GM21717 (cell line): ENCODE measurements around the gene BTN1A1.
A peak's percentile ranks its signal among the peaks of the same experiment; 100 is the strongest.
"Not testable (repeated sequence)": the region's sequence is repeated elsewhere in the genome, so short reads cannot be mapped to it uniquely, and the experiment has no call there.

ENCODE experiments used
- ATAC-seq: cut with Tn5 transposase; IDR thresholded peaks from one replicate; pipeline ENCODE4 v1.9.1; 2021; ENCODE audit warnings: mild to moderate bottlenecking, moderate library complexity; ENCODE audit not compliant: unreplicated experiment

Gene BTN1A1

DNA sequence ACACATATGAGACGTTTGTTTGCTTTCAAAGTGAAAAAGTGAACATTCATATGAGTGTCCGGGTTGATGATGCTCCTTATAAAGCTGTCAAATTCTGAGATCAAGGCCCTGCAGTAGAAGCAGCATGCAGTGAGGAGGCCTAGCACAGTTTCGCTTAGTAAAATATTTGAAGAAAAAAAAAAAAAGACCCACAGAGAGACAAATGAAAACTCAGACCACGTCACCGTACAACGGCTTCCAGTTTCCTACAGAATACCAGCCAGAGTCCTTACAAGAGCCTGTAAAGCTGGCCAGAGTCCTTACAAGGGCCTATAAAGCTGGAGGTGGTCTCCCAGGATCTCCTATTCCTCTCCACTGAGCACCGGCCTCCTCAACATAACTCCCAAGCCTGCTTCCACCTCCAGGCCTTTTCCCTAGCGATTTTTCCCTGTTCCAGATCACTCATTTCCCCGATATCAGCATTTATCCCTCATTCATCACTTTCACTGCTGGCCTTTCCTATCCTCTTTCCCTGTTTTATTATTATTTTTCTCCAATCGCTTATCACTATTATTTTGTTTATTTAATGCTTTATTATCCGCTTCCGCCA lies 36.6 kb downstream of the BTN1A1 start:
- no peak for ATAC-seq

DNA sequence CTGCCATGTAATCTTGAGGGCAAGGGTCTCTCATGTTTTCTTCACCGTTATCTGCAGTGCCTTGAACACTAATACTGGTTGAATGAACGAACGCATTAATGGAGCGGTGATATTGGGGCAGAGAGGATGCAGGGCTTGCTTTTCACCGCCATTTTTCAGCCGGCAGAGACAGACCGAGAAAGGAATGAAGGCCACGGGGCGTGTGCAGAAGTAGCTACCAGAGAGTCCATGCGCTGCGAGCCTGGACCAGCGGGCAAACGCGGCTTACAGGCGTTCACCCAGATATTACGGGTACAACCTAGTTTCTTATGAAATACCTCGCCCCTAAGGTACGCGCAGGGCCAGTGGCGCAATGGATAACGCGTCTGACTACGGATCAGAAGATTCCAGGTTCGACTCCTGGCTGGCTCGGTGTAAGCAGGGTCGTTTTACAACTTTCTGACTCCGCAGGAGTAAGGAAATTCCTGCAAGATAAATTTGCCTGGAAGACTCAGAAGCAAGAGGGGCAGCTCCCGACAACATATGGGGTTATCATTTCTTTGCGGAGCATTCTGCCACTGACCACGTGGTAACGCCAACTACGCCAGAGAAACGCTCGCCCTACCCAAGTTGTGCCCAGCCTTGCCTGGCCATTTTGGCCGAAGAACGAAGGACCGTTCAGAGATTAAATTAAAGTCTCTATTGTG lies 37.2 kb downstream of the BTN1A1 start:
- peak; percentile 36 for ATAC-seq

DNA sequence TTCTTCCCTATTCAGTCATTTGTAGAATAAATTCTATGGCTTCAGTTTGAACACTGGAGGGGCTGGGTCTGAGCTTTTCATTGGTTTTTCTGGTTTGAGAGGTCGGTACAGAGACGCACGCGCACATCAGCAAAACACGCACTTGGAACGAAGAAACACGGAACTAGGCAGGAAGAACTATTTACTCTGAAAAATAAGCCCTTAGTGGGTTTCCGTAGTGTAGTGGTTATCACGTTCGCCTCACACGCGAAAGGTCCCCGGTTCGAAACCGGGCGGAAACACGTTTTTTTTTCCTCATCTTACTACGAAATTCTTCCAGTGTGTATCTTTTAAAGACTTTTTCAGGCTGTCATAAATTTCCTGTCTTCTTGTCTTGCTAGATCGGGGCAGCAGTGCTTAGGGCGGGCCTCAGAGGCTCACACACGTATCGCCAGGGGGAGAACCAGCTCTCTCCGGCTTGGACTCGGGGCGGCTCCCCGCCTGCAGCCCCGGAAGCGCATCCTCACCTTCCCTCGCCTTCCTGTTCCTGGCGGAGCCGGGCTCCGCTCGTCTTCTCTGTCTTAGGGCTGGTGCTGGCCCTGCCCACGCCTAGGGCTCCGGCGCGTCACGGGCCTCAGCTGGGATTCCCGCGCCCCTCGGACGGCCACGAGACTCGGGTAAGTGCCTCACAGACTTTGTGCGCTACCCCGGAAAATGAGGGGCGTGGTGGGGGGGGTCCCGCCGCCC lies 37.9 kb downstream of the BTN1A1 start, which contains the start of gene HMGN4:
Gene HMGN4 (plus strand): TSS at position 521 of the 726 bp plus-strand sequence. CDS start 6,841 bp downstream, outside the sequence.
- ATAC-seq, result peak; percentile 54

DNA sequence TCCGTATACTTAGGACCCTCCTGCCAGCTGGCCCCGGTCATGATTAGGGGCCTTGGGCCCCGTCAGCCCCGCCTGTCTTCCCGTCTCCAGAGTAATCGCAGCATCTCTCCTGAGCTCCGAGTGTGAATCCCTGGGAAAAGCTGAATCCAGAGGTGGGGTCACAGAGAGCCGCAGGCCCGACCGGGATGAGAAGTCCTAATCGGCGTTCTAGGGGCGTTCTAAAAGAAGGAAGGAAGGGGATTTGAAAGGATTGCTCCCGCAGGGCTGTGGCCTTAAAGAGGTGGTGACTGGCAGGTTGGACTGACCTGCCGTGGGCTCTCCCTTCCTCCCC lies 38.4 kb downstream of the BTN1A1 start:
- peak; percentile 7 for ATAC-seq

DNA sequence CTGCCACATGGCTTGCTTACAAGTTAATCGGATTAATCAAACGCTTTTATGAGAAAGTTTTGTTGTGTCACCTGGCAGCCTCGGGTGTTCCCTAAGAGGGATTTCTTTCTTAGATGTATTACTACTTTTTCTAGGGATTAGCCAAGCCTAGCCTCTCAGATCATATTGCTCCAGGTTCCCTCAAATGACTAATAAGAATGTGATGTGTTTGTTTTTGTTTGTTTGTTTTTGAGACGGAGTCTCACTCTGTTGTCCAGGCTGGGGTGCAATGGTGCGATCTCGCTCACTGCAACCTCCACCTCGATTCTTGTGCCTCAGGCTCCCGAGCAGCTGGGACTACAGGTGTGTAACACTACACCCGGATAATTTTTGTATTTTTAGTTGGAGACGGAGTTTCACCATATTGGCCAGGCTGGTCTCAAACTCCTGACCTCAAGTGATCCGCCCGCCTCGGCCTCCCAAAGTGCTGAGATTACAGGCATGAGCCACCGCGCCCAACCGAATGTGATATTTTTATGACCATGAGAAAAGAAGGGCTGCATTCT lies 39.0 kb downstream of the BTN1A1 start:
- ATAC-seq, result no peak

DNA sequence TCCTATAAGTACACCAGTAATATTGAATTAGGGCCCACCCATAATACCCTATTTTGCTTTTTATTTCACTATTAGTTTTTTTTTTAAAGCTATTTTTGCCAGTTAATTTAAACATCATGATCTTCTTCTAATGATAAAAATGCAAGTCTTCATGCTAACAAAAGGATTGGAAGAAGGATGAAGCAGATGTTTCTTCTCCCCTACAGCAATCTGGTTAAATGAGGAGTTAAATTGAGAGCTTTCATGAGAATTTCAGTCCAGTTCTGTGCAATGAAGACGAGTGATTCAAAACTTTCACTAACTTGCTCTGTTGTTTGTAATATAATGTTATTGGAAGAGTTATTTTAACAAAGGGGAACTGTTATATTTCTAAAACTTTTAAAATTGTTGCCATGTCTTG lies 41.5 kb downstream of the BTN1A1 start:
- ATAC-seq, result no peak

DNA sequence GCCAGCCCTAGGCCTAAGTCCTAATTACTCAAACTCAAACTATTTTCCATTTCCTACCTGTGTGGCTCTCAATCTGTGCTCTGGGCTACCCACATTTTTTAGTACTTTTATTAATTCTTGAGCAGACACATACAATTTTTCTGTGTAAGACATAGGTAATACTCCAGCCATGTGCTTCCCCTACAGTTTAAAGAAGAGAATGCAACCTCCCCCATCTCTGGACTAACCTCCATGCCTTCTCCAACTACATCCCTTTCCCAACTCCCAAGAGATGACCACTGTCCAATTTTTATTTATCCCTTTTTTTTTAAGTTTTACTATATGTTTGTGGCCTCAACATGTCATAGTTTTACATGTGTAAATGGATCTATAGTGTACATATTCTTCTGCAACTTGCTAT lies 43.9 kb downstream of the BTN1A1 start:
- ATAC-seq, result no peak

DNA sequence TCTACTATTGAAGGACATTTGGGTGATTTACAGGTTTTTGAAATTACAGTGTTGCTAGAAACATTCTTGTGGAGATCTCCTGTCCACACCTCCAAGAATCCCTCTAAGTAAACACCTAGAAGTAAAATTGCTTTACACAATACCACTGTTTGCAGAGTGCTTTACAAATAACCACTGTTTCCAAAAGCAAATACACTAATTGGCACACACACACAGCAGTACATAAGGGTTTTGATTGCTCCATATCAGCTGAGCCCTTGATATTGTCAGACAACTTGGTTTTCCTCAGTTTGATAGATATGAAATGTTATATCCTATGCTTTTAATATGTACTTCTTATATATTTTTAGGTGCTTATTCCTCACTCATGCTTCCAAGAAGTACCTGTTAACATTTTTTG lies 44.4 kb downstream of the BTN1A1 start:
- ATAC-seq, result no peak

DNA sequence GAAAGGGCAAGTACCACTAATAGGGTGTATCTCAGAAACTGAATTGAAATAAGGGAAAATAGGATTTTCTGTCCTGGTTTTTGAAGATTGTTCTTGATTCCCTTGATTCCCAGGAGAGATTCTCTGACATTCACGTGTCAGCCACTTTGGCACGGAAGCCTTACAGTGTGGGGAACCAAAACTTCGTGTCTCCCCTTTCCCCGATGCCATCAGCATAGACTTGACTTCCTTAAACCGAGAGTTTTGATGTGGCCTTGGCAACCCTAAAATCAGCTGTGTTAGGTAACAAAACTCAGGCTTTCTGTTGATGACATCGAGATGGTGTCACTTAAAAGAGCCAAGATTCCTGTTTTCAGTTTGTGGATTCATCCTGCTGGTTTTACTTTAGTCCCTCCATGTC lies 45.5 kb downstream of the BTN1A1 start:
- no peak for ATAC-seq

DNA sequence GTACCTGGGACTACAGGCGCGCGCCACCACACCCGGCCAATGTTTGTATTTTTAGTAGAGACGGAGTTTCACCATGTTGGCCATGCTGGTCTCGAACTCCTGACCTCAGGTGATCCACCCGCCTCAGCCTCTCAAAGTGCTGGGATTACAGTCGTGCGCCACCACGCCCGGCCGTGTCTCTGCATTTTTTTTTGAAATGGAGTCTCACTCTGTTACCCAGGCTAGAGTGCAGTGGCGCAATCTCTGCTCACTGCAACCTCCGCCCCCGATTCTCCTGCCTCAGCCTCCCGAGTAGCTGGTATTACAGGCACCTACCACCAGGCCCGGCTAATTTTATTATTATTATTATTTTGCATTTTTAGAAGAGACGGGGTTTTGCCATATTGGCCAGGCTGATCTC lies 47.3 kb downstream of the BTN1A1 start:
- ATAC-seq, result not testable (repeated sequence)

DNA sequence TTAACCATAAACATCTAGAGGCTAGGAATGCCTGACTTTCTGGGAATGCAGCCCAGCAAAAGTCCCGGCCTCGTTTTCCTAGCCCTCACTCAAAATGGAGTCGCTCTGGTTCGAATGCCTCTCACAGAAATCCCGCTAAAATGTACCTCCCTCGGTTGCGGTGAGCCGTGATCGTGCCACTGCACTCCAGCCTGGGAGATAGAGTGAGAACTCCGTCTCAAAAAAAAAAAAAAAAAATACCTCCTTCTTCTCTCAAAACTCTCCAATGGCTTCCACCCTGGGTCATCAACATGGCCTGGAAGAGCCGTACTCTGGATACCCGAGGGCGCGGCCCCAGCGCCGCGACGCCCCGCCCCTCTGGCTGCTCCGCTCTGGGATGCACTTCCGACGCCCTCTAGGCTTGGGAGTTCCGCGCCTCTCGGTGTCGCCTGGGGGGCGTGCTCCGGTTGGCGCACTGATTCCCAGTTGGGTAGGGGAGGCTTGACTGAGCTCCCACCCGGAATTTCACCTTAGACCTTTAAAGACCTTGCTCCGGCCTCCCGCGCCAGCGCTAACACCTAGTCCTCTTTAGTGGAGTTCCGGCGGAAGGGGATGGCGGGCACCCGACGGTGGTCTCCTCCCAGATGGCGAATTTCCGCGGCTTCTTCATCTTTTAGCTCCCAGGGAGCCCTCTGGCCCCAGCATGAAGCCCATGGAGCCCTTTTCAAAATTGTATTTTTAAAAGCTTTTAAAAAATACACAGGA lies 50.3 kb downstream of the BTN1A1 start:
- no peak for ATAC-seq

DNA sequence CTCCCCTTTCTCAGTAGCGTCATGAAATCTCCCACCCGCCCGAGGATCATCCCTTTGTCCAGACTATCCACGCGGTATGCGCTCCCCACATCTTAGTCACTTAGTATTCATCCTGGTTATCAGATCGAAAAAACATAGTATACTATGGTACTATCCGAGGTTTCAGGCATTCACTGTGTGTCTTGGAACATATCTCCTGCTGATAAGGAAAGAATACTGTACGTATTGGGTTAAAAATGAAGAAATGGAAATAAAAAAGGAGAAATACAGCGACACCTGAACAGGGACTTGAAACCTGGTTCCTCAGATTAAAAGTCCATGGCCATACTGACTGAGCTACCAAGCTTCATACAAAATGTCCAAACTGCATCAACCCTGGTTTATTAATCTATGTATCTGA lies 52.1 kb downstream of the BTN1A1 start:
- no peak for ATAC-seq

DNA sequence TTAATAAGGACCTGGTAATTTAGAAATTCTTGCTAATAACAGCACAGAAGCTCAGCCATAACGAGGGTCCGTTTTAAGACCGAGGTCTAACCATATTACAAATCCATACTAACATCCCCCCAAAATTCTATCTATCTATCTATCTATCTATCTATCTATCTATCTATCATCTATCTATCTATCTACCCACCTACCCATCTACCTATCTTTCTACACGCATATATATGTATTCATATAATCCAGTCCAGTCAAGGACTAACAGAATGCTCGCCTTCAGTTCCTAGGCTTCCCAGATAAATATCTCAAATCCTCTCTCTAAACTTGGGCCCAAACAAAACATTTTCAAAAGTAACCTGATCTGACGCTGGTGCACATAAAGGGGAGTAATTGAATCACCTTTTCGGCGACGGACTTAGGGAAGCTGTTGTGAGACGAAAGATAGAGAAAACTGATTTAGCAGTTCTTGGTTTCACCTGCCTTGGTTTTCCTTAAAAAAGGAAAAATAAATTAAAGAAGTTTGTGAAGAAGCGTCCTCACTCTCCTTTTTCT lies 52.6 kb downstream of the BTN1A1 start:
- no peak for ATAC-seq

DNA sequence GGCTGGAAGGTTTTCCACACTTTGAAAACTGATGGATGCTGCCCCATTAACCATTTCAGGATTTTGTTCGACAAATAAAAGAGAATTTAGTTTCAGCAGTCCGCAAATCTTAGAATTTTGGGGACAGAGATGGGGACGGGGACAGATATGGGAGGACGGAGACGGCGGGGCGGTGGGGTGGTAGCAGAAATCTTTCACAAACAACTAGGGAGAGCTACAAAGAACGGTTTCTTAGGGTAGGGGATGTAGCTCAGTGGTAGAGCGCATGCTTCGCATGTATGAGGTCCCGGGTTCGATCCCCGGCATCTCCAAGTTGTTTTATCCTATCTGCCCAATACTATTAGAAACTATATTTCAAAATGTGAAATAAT lies 53.1 kb downstream of the BTN1A1 start:
- no peak for ATAC-seq

DNA sequence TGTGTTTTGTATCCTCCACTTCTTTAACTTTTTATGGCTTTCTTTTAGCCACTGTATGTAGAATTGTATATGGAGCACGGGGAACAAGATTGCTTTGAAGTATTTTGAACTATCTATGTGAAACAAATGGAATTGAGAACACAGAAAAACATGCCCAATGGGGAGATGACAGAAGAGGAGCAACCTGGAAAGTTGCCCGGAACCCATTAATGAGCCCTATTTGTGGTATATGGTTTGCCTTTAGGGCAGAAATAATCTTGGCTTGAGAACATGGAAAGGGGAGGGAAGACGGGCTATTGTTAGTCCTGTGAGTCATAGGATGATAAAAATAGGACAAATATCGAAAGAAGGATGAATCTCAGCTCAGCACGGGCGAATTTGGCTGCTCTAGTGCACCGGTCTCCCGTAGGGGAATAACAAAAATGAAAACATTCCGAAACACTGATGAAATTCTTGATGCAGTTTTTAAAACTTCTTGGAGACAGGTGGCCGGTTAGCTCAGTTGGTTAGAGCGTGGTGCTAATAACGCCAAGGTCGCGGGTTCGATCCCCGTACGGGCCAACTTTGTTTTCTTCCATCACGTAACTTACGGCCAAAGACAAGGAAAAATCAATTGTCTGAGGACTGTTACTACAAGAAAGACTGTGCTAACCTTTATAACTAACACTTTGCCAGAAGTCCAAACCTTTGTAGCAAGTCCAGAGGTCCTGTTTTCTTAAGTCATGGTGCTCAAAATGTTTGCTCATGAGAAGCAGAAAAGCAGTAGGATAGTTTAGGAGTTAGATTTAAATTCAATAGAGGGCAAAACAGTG lies 53.7 kb downstream of the BTN1A1 start:
- ATAC-seq, result peak; percentile 46

DNA sequence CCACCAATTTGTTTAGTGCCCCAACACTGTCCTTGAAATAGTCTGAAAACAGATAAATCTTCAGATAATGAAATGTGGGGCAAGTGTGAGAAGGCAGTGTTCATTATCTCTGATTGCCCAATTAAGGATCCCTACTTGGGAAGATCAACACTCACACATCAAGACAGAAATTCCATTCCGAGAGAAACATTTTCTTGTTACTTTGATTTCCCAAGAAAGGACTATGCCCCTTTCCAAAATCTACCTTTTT lies 54.3 kb downstream of the BTN1A1 start:
- no peak for ATAC-seq

DNA sequence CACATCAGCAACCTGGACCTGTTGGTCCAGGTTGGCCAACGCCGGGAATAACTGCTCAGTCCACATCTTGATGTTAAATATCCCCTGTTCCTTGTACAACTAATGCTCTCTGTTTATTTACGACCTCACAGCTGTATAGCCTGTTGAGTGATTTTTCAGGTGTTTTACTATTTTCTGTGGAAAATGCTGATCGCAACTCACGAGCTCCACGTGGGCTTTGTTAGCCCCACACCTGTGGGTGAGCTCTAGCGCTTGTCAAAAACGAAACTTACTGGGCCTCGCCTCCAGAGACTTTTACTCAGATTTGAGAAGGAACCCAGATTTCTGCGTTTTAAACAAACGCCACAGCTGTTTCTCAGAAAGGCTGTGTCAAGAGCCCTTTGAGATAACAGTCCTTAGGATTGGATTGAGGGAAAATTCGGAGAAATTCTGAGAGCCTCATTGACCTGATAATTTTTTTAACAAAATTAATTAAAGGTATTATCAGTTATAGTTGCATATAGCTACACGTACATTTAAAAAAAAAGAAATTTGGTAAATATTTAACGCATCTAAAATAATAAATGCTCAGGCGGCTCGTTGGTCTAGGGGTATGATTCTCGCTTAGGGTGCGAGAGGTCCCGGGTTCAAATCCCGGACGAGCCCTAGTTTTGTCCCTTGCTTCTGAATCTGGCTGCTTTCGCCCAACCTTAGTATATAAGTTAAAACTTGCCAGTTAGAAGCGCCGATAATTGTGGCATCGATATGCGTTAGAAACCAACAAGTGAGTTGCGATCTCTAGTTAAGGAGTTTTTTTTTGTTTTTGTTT lies 54.8 kb downstream of the BTN1A1 start:
- peak; percentile 28 for ATAC-seq

DNA sequence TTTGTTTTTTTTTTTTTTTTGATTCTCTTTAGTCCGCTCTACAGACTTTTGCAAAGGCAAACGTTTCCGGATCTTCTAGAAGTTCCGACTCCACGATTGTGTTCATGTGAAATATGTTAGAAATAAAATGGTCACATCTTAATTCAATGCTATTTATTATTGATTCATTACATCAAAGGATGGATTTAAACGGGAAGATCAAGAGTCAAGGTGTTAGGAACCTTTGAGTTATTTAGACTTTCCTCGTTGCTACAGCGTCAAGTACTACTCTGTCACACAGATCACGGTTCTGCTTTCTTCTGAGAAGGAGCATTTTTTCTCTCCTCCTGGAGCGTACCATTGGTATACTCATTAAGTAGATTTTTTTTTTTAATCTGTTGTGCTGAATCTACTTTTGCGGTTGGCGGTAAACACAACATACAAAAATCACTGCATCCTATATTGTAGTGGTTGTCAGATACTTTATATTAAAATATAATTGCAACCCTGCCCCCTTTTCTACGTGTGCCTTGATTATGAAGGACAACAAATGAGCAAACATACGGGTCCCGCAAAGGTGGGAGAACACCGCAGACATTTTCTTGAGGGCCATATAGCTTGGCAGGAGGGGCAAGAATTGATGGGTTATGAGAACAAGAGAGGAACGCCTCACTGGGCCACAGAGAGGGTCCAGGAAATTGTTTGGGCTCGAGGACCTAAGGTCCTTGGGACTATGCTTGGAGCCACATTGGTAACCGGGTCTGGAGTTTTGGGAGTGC lies 55.6 kb downstream of the BTN1A1 start:
- ATAC-seq, result no peak
